Measurements from ENCODE around the gene S100A4. TPM values are rescaled to one million over a fixed set of nuclear protein-coding genes. Genes with fewer than 3 reads are reported as not detected.
"Not testable (repeated sequence)": the region's sequence is repeated elsewhere in the genome, so short reads cannot be mapped to it uniquely, and the experiment has no call there.

Gene S100A4
- total RNA-seq, 2 experiments from 2014 or later: 109 to 118 TPM

GRCh38 chr1:153578490-153578889 lies 32.9 kb upstream of the S100A4 start:
- TF ChIP-seq, protein P1, sequence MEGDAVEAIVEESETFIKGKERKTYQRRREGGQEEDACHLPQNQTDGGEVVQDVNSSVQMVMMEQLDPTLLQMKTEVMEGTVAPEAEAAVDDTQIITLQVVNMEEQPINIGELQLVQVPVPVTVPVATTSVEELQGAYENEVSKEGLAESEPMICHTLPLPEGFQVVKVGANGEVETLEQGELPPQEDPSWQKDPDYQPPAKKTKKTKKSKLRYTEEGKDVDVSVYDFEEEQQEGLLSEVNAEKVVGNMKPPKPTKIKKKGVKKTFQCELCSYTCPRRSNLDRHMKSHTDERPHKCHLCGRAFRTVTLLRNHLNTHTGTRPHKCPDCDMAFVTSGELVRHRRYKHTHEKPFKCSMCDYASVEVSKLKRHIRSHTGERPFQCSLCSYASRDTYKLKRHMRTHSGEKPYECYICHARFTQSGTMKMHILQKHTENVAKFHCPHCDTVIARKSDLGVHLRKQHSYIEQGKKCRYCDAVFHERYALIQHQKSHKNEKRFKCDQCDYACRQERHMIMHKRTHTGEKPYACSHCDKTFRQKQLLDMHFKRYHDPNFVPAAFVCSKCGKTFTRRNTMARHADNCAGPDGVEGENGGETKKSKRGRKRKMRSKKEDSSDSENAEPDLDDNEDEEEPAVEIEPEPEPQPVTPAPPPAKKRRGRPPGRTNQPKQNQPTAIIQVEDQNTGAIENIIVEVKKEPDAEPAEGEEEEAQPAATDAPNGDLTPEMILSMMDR (IDR thresholded peaks at IDR 0.05): no peak
- Mint-ChIP-seq H3K4me3 (no peak overlapping the region), H3K4me1 (ENCODE audit: low read depth) (no peaks in the 10 kb centered on the region), H3K27ac (no peak overlapping the region), H3K27me3 (peaks cover 20% of the 10 kb centered on the region), H3K36me3 (ENCODE audit: low read depth) (no peaks in the 10 kb centered on the region), H3K9me3 (no peaks in the 10 kb centered on the region)
- ChIA-PET POLR2A (no interaction called here), CTCF (interaction anchor here (0.8 to 2.8 kb wide), 6 partner anchors 10 to 68 kb away, joined by 3 to 14 read pairs (median 10); partner anchors contain the start of gene S100A14)
- ATAC-seq (no peak), DNase-seq (no peak)
- intact Hi-C loops (cut with micrococcal nuclease): no loop called here

- intact Hi-C loops (cut with micrococcal nuclease): no loop called here
- ChIA-PET CTCF (interaction anchor here (0.6 to 2.8 kb wide), 10 partner anchors 10 to 225 kb away, joined by 3 to 14 read pairs (median 4); partner anchors contain the start of genes S100A13 and S100A14), POLR2A (interaction anchor here (0.9 kb wide), 1 partner anchor 104 kb away, joined by 3 read pairs; no protein-coding TSS in a partner anchor)
- TF ChIP-seq, protein P1 (IDR thresholded peaks at IDR 0.05): no peak
- Mint-ChIP-seq H3K27me3 (peaks cover 20% of the 10 kb centered on the region), H3K4me3 (no peak overlapping the region), H3K27ac (no peak overlapping the region), H3K9me3 (no peaks in the 10 kb centered on the region), H3K36me3 (ENCODE audit: low read depth) (no peaks in the 10 kb centered on the region), H3K4me1 (ENCODE audit: low read depth) (peaks cover 8% of the 10 kb centered on the region)
- no peak for DNase-seq
- ATAC-seq: no peak
Measured at GRCh38 chr1:153577624-153578051, 32.0 kb upstream of the S100A4 start.

- ChIA-PET CTCF (interaction anchor here (0.6 to 2.8 kb wide), 9 partner anchors 9 to 224 kb away, joined by 3 to 14 read pairs (median 4); partner anchors contain the start of genes S100A13 and S100A14), POLR2A (interaction anchor here (0.9 kb wide), 1 partner anchor 104 kb away, joined by 3 read pairs; no protein-coding TSS in a partner anchor)
- H3K4me3 Mint-ChIP-seq: no peak overlapping the region
- H3K36me3 Mint-ChIP-seq (ENCODE audit: low read depth): no peaks in the 10 kb centered on the region
- H3K27me3 Mint-ChIP-seq: peaks cover 20% of the 10 kb centered on the region
- TF ChIP-seq, protein P1 (IDR thresholded peaks at IDR 0.05): no peak
- no peaks in the 10 kb centered on the region for H3K9me3 Mint-ChIP-seq
- ATAC-seq (no peak), DNase-seq (no peak)
- intact Hi-C loops (cut with micrococcal nuclease): no loop called here
- peaks cover 12% of the 10 kb centered on the region for H3K4me1 Mint-ChIP-seq (ENCODE audit: low read depth)
- no peak overlapping the region for H3K27ac Mint-ChIP-seq
Measured at GRCh38 chr1:153577138-153577537, 31.5 kb upstream of the S100A4 start.

DNA sequence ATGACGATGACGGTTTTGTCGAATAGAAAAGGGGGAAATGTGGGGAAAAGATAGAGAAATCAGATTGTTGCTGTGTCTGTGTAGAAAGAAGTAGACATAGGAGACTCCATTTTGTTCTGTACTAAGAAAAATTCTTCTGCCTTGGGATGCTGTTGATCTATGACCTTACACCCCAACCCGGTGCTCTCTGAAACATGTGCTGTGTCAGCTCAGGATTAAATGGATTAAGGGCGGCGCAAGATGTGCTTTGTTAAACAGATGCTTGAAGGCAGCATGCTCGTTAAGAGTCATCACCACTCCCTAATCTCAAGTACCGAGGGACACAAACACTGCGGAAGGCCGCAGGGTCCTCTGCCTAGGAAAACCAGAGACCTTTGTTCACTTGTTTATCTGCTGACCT lies 29.9 kb upstream of the S100A4 start:
- H3K27ac Mint-ChIP-seq; intact Hi-C loops (cut with micrococcal nuclease); ATAC-seq; H3K4me3 Mint-ChIP-seq; DNase-seq; H3K9me3 Mint-ChIP-seq; H3K36me3 Mint-ChIP-seq (ENCODE audit: low read depth): not testable (repeated sequence)
- peaks cover 20% of the 10 kb centered on the region for H3K27me3 Mint-ChIP-seq
- ChIA-PET CTCF (interaction anchor here (0.9 to 1.5 kb wide), 2 partner anchors 65 to 81 kb away, joined by 3 to 9 read pairs; no protein-coding TSS in a partner anchor), POLR2A (interaction anchor here (1.3 kb wide), 1 partner anchor 23 kb away, joined by 3 read pairs; no protein-coding TSS in a partner anchor)
- peaks cover 19% of the 10 kb centered on the region for H3K4me1 Mint-ChIP-seq (ENCODE audit: low read depth)

GRCh38 chr1:153575081-153575491 lies 29.5 kb upstream of the S100A4 start:
- H3K36me3 Mint-ChIP-seq (ENCODE audit: low read depth); intact Hi-C loops (cut with micrococcal nuclease); ATAC-seq; POLR2A ChIA-PET; DNase-seq; H3K27ac Mint-ChIP-seq; H3K9me3 Mint-ChIP-seq; H3K4me3 Mint-ChIP-seq: not testable (repeated sequence)
- Mint-ChIP-seq H3K27me3 (peaks cover 20% of the 10 kb centered on the region), H3K4me1 (ENCODE audit: low read depth) (peaks cover 19% of the 10 kb centered on the region)
- CTCF ChIA-PET: interaction anchor here (1.5 to 7.7 kb wide), 2 partner anchors 42 to 65 kb away, joined by 9 to 191 read pairs; partner anchors contain the start of gene S100A6

GRCh38 chr1:153573351-153573750 lies 27.7 kb upstream of the S100A4 start:
- Mint-ChIP-seq H3K4me3 (no peak overlapping the region), H3K4me1 (ENCODE audit: low read depth) (peaks cover 27% of the 10 kb centered on the region), H3K27ac (peak overlapping the region; percentile 69), H3K27me3 (peaks cover 16% of the 10 kb centered on the region), H3K9me3 (no peaks in the 10 kb centered on the region), H3K36me3 (ENCODE audit: low read depth) (no peaks in the 10 kb centered on the region)
- ATAC-seq (no peak), DNase-seq (no peak)
- intact Hi-C loops (cut with micrococcal nuclease): no loop called here
- POLR2A ChIA-PET: interaction anchor here (0.8 to 6.3 kb wide), 6 partner anchors 8 to 72 kb away, joined by 3 to 80 read pairs (median 3); partner anchors contain the start of gene S100A6
- CTCF ChIA-PET: interaction anchor here (0.7 to 7.7 kb wide), 19 partner anchors 9 to 99 kb away, joined by 3 to 191 read pairs (median 5); partner anchors contain the start of genes CHTOP, S100A1, S100A13 and S100A6
- TF ChIP-seq, protein P1 (IDR thresholded peaks at IDR 0.05): no peak

Measured in activated CD8-positive, alpha-beta T cell treated with anti-CD3 and anti-CD28 coated beads for 36 hours (primary cell).